Dermis microvascular lymphatic vessel endothelial cell (primary cell): Measurements from ENCODE around the gene SAYSD1. TPM values are rescaled to one million over a fixed set of nuclear protein-coding genes. Genes with fewer than 3 reads are reported as not detected.
A peak's percentile ranks its signal among the peaks of the same experiment; 100 is the strongest.

Source experiments
- DNase-seq, 2 donors: peaks; one replicate each; pipeline versions ENCODE4 v3.0.0 to v3.0.0-alpha.2; 2010; ENCODE audit warnings: low read depth in 2 of 2
- total RNA-seq: library from RNA; depleted of rRNA; stranded (reverse); fragments of >200 nt; gene quantifications from 2 replicates; pipeline ENCODE4 v1.2.1, GENCODE V29; 2014

Gene SAYSD1
- total RNA-seq, 1 donor from 2014 or later: 8.0 TPM

- no peak for DNase-seq
Observed at GRCh38 chr6:39108041-39108839, 6.7 kb downstream of the SAYSD1 start.

- no peak for DNase-seq
Observed at GRCh38 chr6:39107641-39108040, 7.3 kb downstream of the SAYSD1 start.

- DNase-seq: no peak
Observed at GRCh38 chr6:39107034-39107433, 8.0 kb downstream of the SAYSD1 start.

- DNase-seq: no peak
Observed at GRCh38 chr6:39104528-39104927, 10.5 kb downstream of the SAYSD1 start.

- DNase-seq: no peak
Observed at GRCh38 chr6:39102821-39103136, 12.2 kb downstream of the SAYSD1 start.

- peak in 1 of 2 donors; percentile 23 for DNase-seq
Observed at GRCh38 chr6:39102071-39102820, 12.7 kb downstream of the SAYSD1 start.

GRCh38 chr6:39100358-39100757, 14.6 kb downstream of the SAYSD1 start:
- DNase-seq: no peak

GRCh38 chr6:39095578-39095977, 19.4 kb downstream of the SAYSD1 start:
- no peak for DNase-seq

- no peak for DNase-seq
Observed at GRCh38 chr6:39093149-39093708, 21.8 kb downstream of the SAYSD1 start.

- DNase-seq: no peak
Observed at GRCh38 chr6:39092124-39092523, 22.9 kb downstream of the SAYSD1 start.

GRCh38 chr6:39091220-39091619, 23.8 kb downstream of the SAYSD1 start:
- DNase-seq: no peak

- peak in 1 of 2 donors; percentile 47 for DNase-seq
Observed at GRCh38 chr6:39090036-39090435, 24.9 kb downstream of the SAYSD1 start.

- peak in 1 of 2 donors; percentile 38 for DNase-seq
Observed at GRCh38 chr6:39088331-39088730, 26.7 kb downstream of the SAYSD1 start.

- DNase-seq: no peak
Observed at GRCh38 chr6:39087197-39087596, 27.8 kb downstream of the SAYSD1 start.

GRCh38 chr6:39086711-39087110, 28.3 kb downstream of the SAYSD1 start:
- DNase-seq: no peak

- no peak for DNase-seq
Observed at GRCh38 chr6:39086294-39086693, 28.7 kb downstream of the SAYSD1 start.

- no peak for DNase-seq
Observed at GRCh38 chr6:39085129-39085797, 29.7 kb downstream of the SAYSD1 start.

GRCh38 chr6:39084506-39084905, 30.5 kb downstream of the SAYSD1 start:
- DNase-seq: no peak

GRCh38 chr6:39083231-39083634, 31.8 kb downstream of the SAYSD1 start:
- no peak for DNase-seq

GRCh38 chr6:39082310-39082709, 32.7 kb downstream of the SAYSD1 start:
- DNase-seq: no peak

- no peak for DNase-seq
Observed at GRCh38 chr6:39080246-39080875, 34.6 kb downstream of the SAYSD1 start.
